ENCODE data around the gene AP3D1. TPM values are rescaled to one million over a fixed set of nuclear protein-coding genes. Genes with fewer than 3 reads are reported as not detected.

The AP3D1 gene
- total and polyA plus RNA-seq, 9 of the 15 experiments (the other 6 are each of a cell fraction or from before 2014, with no cell fraction given): 1.2 to 86.1 (median 35.9) TPM

DNA sequence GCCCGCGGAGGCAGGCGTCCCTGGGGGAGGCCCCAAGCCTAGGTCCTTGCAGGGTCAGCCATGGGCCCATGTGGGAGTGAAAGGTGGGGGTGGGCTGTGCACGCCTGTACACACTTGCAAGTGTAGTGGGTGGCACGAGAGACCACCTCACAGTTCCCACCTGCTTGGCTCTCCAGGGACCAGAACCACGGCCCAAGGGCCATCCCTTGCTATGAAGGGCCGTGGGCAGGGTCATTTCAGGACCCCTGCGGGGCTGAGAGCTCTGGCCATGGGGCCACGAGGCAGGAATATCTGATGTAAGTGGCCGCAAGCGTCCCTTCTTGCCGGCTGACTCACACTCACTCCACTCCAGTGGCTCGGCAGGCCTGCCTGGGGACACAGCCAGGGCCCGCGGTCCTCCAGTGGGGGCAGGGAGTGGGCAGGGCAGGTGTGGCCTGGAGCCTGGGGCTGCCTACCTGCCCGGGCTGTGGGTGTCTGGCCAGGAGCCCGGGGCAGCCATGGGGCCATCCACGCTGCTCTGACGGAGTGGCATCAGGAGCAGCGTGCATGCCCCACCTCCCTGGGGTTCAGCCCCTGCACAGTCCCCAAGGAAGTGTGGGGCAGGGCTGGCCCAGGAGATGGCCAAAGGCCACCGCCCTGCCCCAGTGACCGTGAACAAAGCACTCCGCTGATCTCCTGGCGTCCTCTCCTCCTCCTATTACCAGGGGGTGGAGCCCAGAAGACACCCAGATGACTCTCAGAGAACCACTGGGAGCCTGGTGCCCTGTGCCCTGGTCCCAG lies 91.8 kb downstream of the AP3D1 start (continued):
- TF ChIP-seq ATF1 (CRISPR knock-in tag; IDR thresholded peaks at IDR 0.05) (no peak), ATF1 (tag; IDR thresholded peaks at IDR 0.05) (peak; percentile 78), SREBF2 (CRISPR knock-in tag; IDR thresholded peaks at IDR 0.05) (no peak), ZNF253 (CRISPR knock-in tag; conservative IDR thresholded peaks at IDR 0.05) (no peak), ZNF668 (CRISPR knock-in tag; IDR thresholded peaks at IDR 0.05) (peak; percentile 62; the same call in 1 of the 2 replicates), FOXP1 (CRISPR knock-in tag; IDR thresholded peaks at IDR 0.05) (peak; percentile 91), RBM34 (IDR thresholded peaks at IDR 0.05; ENCODE audit: borderline replicate concordance, insufficient read depth, low read length) (no peak), ZBTB17 (CRISPR knock-in tag; IDR thresholded peaks at IDR 0.05) (peak; percentile 90), ELF2 (CRISPR knock-in tag; IDR thresholded peaks at IDR 0.05) (peak; percentile 60; the same call in 1 of the 2 replicates), POLR2H (tag; IDR thresholded peaks at IDR 0.05; ENCODE audit: low read depth) (peak; percentile 91), CTCF (IDR thresholded peaks at IDR 0.05 in 2 of 3, conservative IDR thresholded peaks at IDR 0.05 in 1 of 3; ENCODE audit: insufficient read depth in 2 of 3, low read depth in 1 of 3, low read length in 3 of 3) (no peak; a peak in 1 of 6 replicates), NR2C2 (CRISPR knock-in tag; IDR thresholded peaks at IDR 0.05) (no peak), NR2C2 (tag; IDR thresholded peaks at IDR 0.05) (peak; percentile 89), TRIM28 (IDR thresholded peaks at IDR 0.05) (peak; percentile 46; the same call in 1 of the 2 replicates), ZNF584 (CRISPR knock-in tag; IDR thresholded peaks at IDR 0.05; ENCODE audit: low read depth) (peak; percentile 95), NR1H2 (CRISPR knock-in tag; IDR thresholded peaks at IDR 0.05) (0 out of 2 replicates have a peak, but pooled peaks have one; percentile 58), CREB3L1 (IDR thresholded peaks at IDR 0.05; ENCODE audit: borderline replicate concordance, low read depth) (peak; percentile 89), ZC3H4 (CRISPR knock-in tag; IDR thresholded peaks at IDR 0.05; ENCODE audit: borderline replicate concordance) (peak; percentile 43)
- TF ChIP-seq, protein P1, sequence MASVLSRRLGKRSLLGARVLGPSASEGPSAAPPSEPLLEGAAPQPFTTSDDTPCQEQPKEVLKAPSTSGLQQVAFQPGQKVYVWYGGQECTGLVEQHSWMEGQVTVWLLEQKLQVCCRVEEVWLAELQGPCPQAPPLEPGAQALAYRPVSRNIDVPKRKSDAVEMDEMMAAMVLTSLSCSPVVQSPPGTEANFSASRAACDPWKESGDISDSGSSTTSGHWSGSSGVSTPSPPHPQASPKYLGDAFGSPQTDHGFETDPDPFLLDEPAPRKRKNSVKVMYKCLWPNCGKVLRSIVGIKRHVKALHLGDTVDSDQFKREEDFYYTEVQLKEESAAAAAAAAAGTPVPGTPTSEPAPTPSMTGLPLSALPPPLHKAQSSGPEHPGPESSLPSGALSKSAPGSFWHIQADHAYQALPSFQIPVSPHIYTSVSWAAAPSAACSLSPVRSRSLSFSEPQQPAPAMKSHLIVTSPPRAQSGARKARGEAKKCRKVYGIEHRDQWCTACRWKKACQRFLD (CRISPR knock-in tag; IDR thresholded peaks at IDR 0.05): peak; percentile 97; the same call in 1 of the 2 replicates
- TF ChIP-seq, protein P2, sequence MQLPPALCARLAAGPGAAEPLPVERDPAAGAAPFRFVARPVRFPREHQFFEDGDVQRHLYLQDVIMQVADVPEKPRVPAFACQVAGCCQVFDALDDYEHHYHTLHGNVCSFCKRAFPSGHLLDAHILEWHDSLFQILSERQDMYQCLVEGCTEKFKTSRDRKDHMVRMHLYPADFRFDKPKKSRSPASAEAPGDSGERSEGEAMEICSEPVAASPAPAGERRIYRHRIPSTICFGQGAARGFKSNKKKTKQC (CRISPR knock-in tag; IDR thresholded peaks at IDR 0.05): 0 out of 2 replicates have a peak, but pooled peaks have one; percentile 54
- TF ChIP-seq, protein P3, sequence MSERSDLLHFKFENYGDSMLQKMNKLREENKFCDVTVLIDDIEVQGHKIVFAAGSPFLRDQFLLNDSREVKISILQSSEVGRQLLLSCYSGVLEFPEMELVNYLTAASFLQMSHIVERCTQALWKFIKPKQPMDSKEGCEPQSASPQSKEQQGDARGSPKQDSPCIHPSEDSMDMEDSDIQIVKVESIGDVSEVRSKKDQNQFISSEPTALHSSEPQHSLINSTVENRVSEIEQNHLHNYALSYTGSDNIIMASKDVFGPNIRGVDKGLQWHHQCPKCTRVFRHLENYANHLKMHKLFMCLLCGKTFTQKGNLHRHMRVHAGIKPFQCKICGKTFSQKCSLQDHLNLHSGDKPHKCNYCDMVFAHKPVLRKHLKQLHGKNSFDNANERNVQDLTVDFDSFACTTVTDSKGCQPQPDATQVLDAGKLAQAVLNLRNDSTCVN (CRISPR knock-in tag; IDR thresholded peaks at IDR 0.05): 0 out of 2 replicates have a peak, but pooled peaks have one; percentile 2
